HG03175 (cell line): ENCODE data around the gene ZNF846.
"Not testable (repeated sequence)": the region's sequence is repeated elsewhere in the genome, so short reads cannot be mapped to it uniquely, and the experiment has no call there.

Experiments used
- ATAC-seq: cut with Tn5 transposase; IDR thresholded peaks from one replicate; pipeline ENCODE4 v1.9.1; 2021; ENCODE audit warnings: mild to moderate bottlenecking, moderate library complexity; ENCODE audit not compliant: unreplicated experiment

ZNF846 gene

GRCh38 chr19:9785367-9786331 is 17.1 kb upstream of the ZNF846 start:
- peak; percentile 75 for ATAC-seq

- not testable (repeated sequence) for ATAC-seq
Observed at GRCh38 chr19:9784163-9784496, 15.6 kb upstream of the ZNF846 start.

GRCh38 chr19:9782338-9782737 is 13.8 kb upstream of the ZNF846 start:
- no peak for ATAC-seq

GRCh38 chr19:9757544-9758501 is 10.7 kb downstream of the ZNF846 start:
- ATAC-seq: no peak

GRCh38 chr19:9752701-9753443 is 15.7 kb downstream of the ZNF846 start:
- ATAC-seq: no peak

- ATAC-seq: no peak
Observed at GRCh38 chr19:9751446-9751845, 17.1 kb downstream of the ZNF846 start.

GRCh38 chr19:9741476-9742171 is 26.9 kb downstream of the ZNF846 start:
- ATAC-seq: no peak

- no peak for ATAC-seq
Observed at GRCh38 chr19:9735986-9736385, 32.6 kb downstream of the ZNF846 start.

- ATAC-seq: not testable (repeated sequence)
Observed at GRCh38 chr19:9730056-9730455, 38.5 kb downstream of the ZNF846 start.

GRCh38 chr19:9729162-9729561 is 39.4 kb downstream of the ZNF846 start:
- ATAC-seq: no peak

- no peak for ATAC-seq
Observed at GRCh38 chr19:9727644-9728043, 40.9 kb downstream of the ZNF846 start.

GRCh38 chr19:9725508-9726201 is 42.9 kb downstream of the ZNF846 start:
- not testable (repeated sequence) for ATAC-seq

GRCh38 chr19:9724157-9724556 is 44.4 kb downstream of the ZNF846 start:
- no peak for ATAC-seq

- ATAC-seq: no peak
Observed at GRCh38 chr19:9721861-9722260, 46.7 kb downstream of the ZNF846 start.

- no peak for ATAC-seq
Observed at GRCh38 chr19:9720541-9720940, 48.0 kb downstream of the ZNF846 start.

GRCh38 chr19:9711815-9712214 is 56.7 kb downstream of the ZNF846 start:
- no peak for ATAC-seq

GRCh38 chr19:9709305-9709704 is 59.2 kb downstream of the ZNF846 start:
- no peak for ATAC-seq

GRCh38 chr19:9705836-9706235 is 62.7 kb downstream of the ZNF846 start:
- ATAC-seq: no peak

- no peak for ATAC-seq
Observed at GRCh38 chr19:9702186-9702585, 66.4 kb downstream of the ZNF846 start.
